GM23338 (cell line): Measurements from ENCODE around the gene EBLN1. TPM values are rescaled to one million over a fixed set of nuclear protein-coding genes. Genes with fewer than 3 reads are reported as not detected.
A peak's percentile ranks its signal among the peaks of the same experiment; 100 is the strongest.

Experiments used
- ATAC-seq: fragments of 200-7000 bp; cut with Tn5 transposase; 3 replicates; pipeline ENCODE4 v1.9.1; 2020
- DNase-seq: peaks from one replicate; pipeline ENCODE4 v3.0.0-alpha.2; 2015; ENCODE audit warnings: low spot score
- H2AFZ ChIP-seq: fragments of 200-600 bp; sonication (generic); 2 replicates; pipeline ENCODE4 v1.8.0; 2016; ENCODE audit warnings: antibody characterized with exemption, mild to moderate bottlenecking, moderate library complexity
- H3F3A ChIP-seq: fragments of 200-600 bp; sonication (generic); replicated peaks from 2 replicates; pipeline ENCODE4 v1.8.0; 2017; ENCODE audit warnings: antibody characterized with exemption, mixed run types, low read depth
- H3K27ac ChIP-seq: fragments of 200-600 bp; sonication (generic); 2 replicates; pipeline ENCODE4 v1.6.1; 2016; ENCODE audit warnings: low read depth
- H3K27me3 ChIP-seq: fragments of 200-600 bp; sonication (generic); 2 replicates; pipeline ENCODE4 v1.8.0; 2016; ENCODE audit warnings: mild to moderate bottlenecking, mixed run types, moderate library complexity; ENCODE audit not compliant: insufficient read depth
- H3K36me3 ChIP-seq: fragments of 200-600 bp; sonication (generic); 2 replicates; pipeline ENCODE4 v1.8.0; 2016; ENCODE audit warnings: mild to moderate bottlenecking; ENCODE audit not compliant: insufficient read depth
- H3K4me1 ChIP-seq: fragments of 200-600 bp; sonication (generic); 2 replicates; pipeline ENCODE4 v1.8.0; 2016; ENCODE audit warnings: mild to moderate bottlenecking, moderate library complexity; ENCODE audit not compliant: insufficient read depth
- H3K4me2 ChIP-seq: fragments of 200-600 bp; sonication (generic); 2 replicates; pipeline ENCODE4 v1.7.1; 2017; ENCODE audit warnings: mixed run types
- H3K4me3 ChIP-seq: fragments of 200-600 bp; sonication (generic); 2 replicates; pipeline ENCODE4 v1.6.1; 2016; ENCODE audit warnings: mixed run types
- H3K79me2 ChIP-seq: fragments of 200-600 bp; sonication (generic); replicated peaks from 2 replicates; pipeline ENCODE4 v1.8.0; 2017; ENCODE audit warnings: mild to moderate bottlenecking; ENCODE audit not compliant: insufficient read depth
- H3K9me2 ChIP-seq: fragments of 200-600 bp; sonication (generic); 2 replicates; pipeline ENCODE4 v1.8.0; 2017; ENCODE audit not compliant: insufficient read depth
- H4K20me1 ChIP-seq: fragments of 200-600 bp; sonication (generic); replicated peaks from 2 replicates; pipeline ENCODE4 v1.8.0; 2017; ENCODE audit warnings: mild to moderate bottlenecking; ENCODE audit not compliant: insufficient read depth
- H3K27ac Mint-ChIP-seq: 2 replicates; pipeline ENCODE4 v1.8.0; 2020; ENCODE audit warnings: inconsistent platforms, mild to moderate bottlenecking, moderate library complexity, mixed read lengths
- H3K27me3 Mint-ChIP-seq: 3 replicates; pipeline ENCODE4 v1.8.0; 2022; ENCODE audit warnings: low read depth, mild to moderate bottlenecking, moderate library complexity, mixed read lengths, inconsistent platforms; ENCODE audit not compliant: insufficient read depth, poor library complexity
- H3K36me3 Mint-ChIP-seq: 3 replicates; pipeline ENCODE4 v1.8.0; 2021; ENCODE audit warnings: low read depth, mild to moderate bottlenecking, inconsistent platforms, moderate library complexity, mixed read lengths
- H3K4me1 Mint-ChIP-seq: 3 replicates; pipeline ENCODE4 v1.8.0; 2020; ENCODE audit warnings: mild to moderate bottlenecking, inconsistent platforms, mixed read lengths
- H3K4me3 Mint-ChIP-seq: 3 replicates; pipeline ENCODE4 v1.8.0; 2021; ENCODE audit warnings: moderate library complexity, mild to moderate bottlenecking, inconsistent platforms, mixed read lengths
- H3K9me3 Mint-ChIP-seq: 3 replicates; pipeline ENCODE4 v1.8.0; 2020; ENCODE audit warnings: moderate library complexity, mild to moderate bottlenecking, inconsistent platforms, mixed read lengths
- CREB1 ChIP-seq: fragments of 250-450 bp; sonication (Bioruptor Pico); IDR thresholded peaks from 2 replicates; pipeline ENCODE4 v1.5.0; 2020; ENCODE audit warnings: low read depth, mild to moderate bottlenecking, moderate library complexity
- CTCF ChIP-seq, 2 experiments: fragments of 200-600 bp in 1 of 2; sonication (generic) in 1 of 2; conservative IDR thresholded peaks; 2 replicates each; pipeline versions ENCODE4 v1.5.1 to v1.6.1; 2016 to 2017; ENCODE audit warnings: antibody characterized with exemption in 2 of 2, low read depth in 2 of 2, mild to moderate bottlenecking in 2 of 2, moderate library complexity in 1 of 2
- ETS1 ChIP-seq: IDR thresholded peaks from 2 replicates; pipeline ENCODE4 v1.6.1; 2016; ENCODE audit warnings: antibody characterized with exemption
- EZH2 ChIP-seq: fragments of 200-600 bp; sonication (generic); IDR thresholded peaks from one replicate; pipeline ENCODE4 v1.8.0; 2017; ENCODE audit warnings: antibody characterized with exemption, mild to moderate bottlenecking, low read depth; ENCODE audit not compliant: unreplicated experiment
- EZH2phosphoT487 ChIP-seq: fragments of 200-600 bp; sonication (generic); IDR thresholded peaks from one replicate; pipeline ENCODE4 v1.8.1; 2018; ENCODE audit warnings: antibody characterized with exemption; ENCODE audit not compliant: unreplicated experiment
- POLR2AphosphoS5 ChIP-seq: IDR thresholded peaks from 2 replicates; pipeline ENCODE4 v1.6.1; 2016; ENCODE audit warnings: antibody characterized with exemption, low read depth
- REST ChIP-seq: IDR thresholded peaks from one replicate; pipeline ENCODE4 v1.6.1; 2018; ENCODE audit warnings: antibody characterized with exemption; ENCODE audit not compliant: unreplicated experiment
- STAT1 ChIP-seq: IDR thresholded peaks from one replicate; pipeline ENCODE4 v1.6.1; 2016; ENCODE audit warnings: antibody characterized with exemption; ENCODE audit not compliant: unreplicated experiment
- ZNF114 ChIP-seq: fragments of 250-450 bp; sonication (Bioruptor Pico); IDR thresholded peaks from 2 replicates; pipeline ENCODE4 v1.5.0; 2020; ENCODE audit warnings: mild to moderate bottlenecking, moderate library complexity
- ZNF331 ChIP-seq: fragments of 250-450 bp; sonication (Bioruptor Pico); IDR thresholded peaks from 2 replicates; pipeline ENCODE4 v1.5.0; 2020; ENCODE audit warnings: low read depth, mild to moderate bottlenecking, moderate library complexity
- polyA plus RNA-seq: library from polyadenylated mRNA; unstranded; fragments of >200 nt; fragmentation: Nextera tagmentation; extraction: Ambion mirVana; gene quantifications from 2 replicates; pipeline ENCODE4 v1.2.1, GENCODE V29; 2016
- total RNA-seq: library from RNA; depleted of rRNA; stranded (reverse); fragments of >200 nt; shearing (Covaris generic); gene quantifications from 2 replicates; pipeline ENCODE4 v1.2.3, GENCODE V29; 2014

The EBLN1 gene
- total and polyA plus RNA-seq, 2 experiments from 2014 or later = not detected

- no peak for ATAC-seq
- peaks cover 5% of the 10 kb centered on the region; the same call in 1 of the 2 replicates for H3K4me1 ChIP-seq
- no peaks in the 10 kb centered on the region for H3K36me3 Mint-ChIP-seq
- H3K9me2 ChIP-seq = 0 out of 2 replicates have a peak, but pooled peaks cover 5% of the 10 kb centered on the region
- peaks cover under 1% of the 10 kb centered on the region; the same call in 1 of the 3 replicates for H3K9me3 Mint-ChIP-seq
- H4K20me1 ChIP-seq = no peaks in the 10 kb centered on the region
- no peak overlapping the region for H3K27ac Mint-ChIP-seq
- H3K27me3 Mint-ChIP-seq = no peaks in the 10 kb centered on the region
- H2AFZ ChIP-seq = peak overlapping the region; percentile 6; the same call in 1 of the 2 replicates
- H3K4me3 ChIP-seq = no peak overlapping the region
- H3K27ac ChIP-seq = no peak overlapping the region
- no peak overlapping the region for H3K4me3 Mint-ChIP-seq
- no peak for TF ChIP-seq REST
- TF ChIP-seq POLR2AphosphoS5 = no peak
- TF ChIP-seq CTCF (conservative IDR thresholded peaks at IDR 0.05; ENCODE audit: low read depth in 2 of 2) = no peak
- TF ChIP-seq CREB1 = no peak
- no peak for TF ChIP-seq ZNF331 (CRISPR knock-in tag)
- H3K4me1 Mint-ChIP-seq = no peaks in the 10 kb centered on the region
- H3F3A ChIP-seq = no peaks in the 10 kb centered on the region
- no peaks in the 10 kb centered on the region for H3K27me3 ChIP-seq
- no peaks in the 10 kb centered on the region for H3K79me2 ChIP-seq
- no peak overlapping the region for H3K4me2 ChIP-seq
- no peak for DNase-seq
- H3K36me3 ChIP-seq = 0 out of 2 replicates have a peak, but pooled peaks cover 6% of the 10 kb centered on the region
Measured at GRCh38 chr10:22185586-22185985, 32.2 kb downstream of the EBLN1 start.

- H3K36me3 ChIP-seq = 0 out of 2 replicates have a peak, but pooled peaks cover 6% of the 10 kb centered on the region
- Mint-ChIP-seq H3K4me3 (no peak overlapping the region), H3K36me3 (no peaks in the 10 kb centered on the region; the same call in 2 of the 3 replicates), H3K27ac (no peak overlapping the region), H3K4me1 (peaks cover 6% of the 10 kb centered on the region; the same call in 2 of the 3 replicates), H3K27me3 (peaks cover 1% of the 10 kb centered on the region), H3K9me3 (peaks cover 4% of the 10 kb centered on the region; the same call in 1 of the 3 replicates)
- no peak overlapping the region for H3K4me2 ChIP-seq
- H3K4me1 ChIP-seq = no peaks in the 10 kb centered on the region
- DNase-seq (peak; percentile 8), ATAC-seq (no peak)
- no peaks in the 10 kb centered on the region for H4K20me1 ChIP-seq
- no peak overlapping the region for H2AFZ ChIP-seq
- H3K79me2 ChIP-seq = no peaks in the 10 kb centered on the region
- no peaks in the 10 kb centered on the region for H3F3A ChIP-seq
- no peak overlapping the region for H3K27ac ChIP-seq
- 0 out of 2 replicates have a peak, but pooled peaks cover 5% of the 10 kb centered on the region for H3K9me2 ChIP-seq
- H3K27me3 ChIP-seq = no peaks in the 10 kb centered on the region
- H3K4me3 ChIP-seq = no peak overlapping the region
- TF ChIP-seq ZNF331 (CRISPR knock-in tag) (no peak), REST (no peak), ETS1 (no peak), EZH2phosphoT487 (no peak), POLR2AphosphoS5 (no peak), ZNF114 (CRISPR knock-in tag) (no peak), CTCF (conservative IDR thresholded peaks at IDR 0.05; ENCODE audit: low read depth in 2 of 2) (no peak), STAT1 (no peak), EZH2 (no peak)
Measured at GRCh38 chr10:22183771-22184461, 33.9 kb downstream of the EBLN1 start.
